CD4-positive, CD25-positive, alpha-beta regulatory T cell (primary cell): ENCODE data around the gene DLG5. TPM values are rescaled to one million over a fixed set of nuclear protein-coding genes. Genes with fewer than 3 reads are reported as not detected.

ENCODE experiments used
- ATAC-seq, 2 donors: fragments of 150-1000 bp; cut with Tn5 transposase; one replicate each; pipeline ENCODE4 v1.10.0; 2021; ENCODE audit warnings: low read depth in 2 of 2, moderate number of reproducible peaks in 2 of 2, moderate library complexity in 1 of 2
- DNase-seq, 3 donors: peaks; one replicate each; pipeline versions ENCODE4 v3.0.0 to v3.0.0-alpha.2; 2012 to 2022; ENCODE audit warnings: mixed read lengths in 1 of 3
- H3K27ac ChIP-seq: one replicate; pipeline ENCODE4 v1.7.0; 2013; ENCODE audit warnings: mild to moderate bottlenecking, low read length; ENCODE audit not compliant: insufficient read depth, poor library complexity, severe bottlenecking
- H3K27me3 ChIP-seq: one replicate; pipeline ENCODE4 v1.7.0; 2013; ENCODE audit warnings: low read length; ENCODE audit not compliant: control insufficient read depth, insufficient read depth
- H3K36me3 ChIP-seq: one replicate; pipeline ENCODE4 v1.7.0; 2013; ENCODE audit warnings: mild to moderate bottlenecking, low read length, moderate library complexity; ENCODE audit not compliant: control insufficient read depth, insufficient read depth
- H3K4me1 ChIP-seq: 2 replicates; pipeline ENCODE4 v1.7.0; 2013; ENCODE audit warnings: mild to moderate bottlenecking, low read length; ENCODE audit not compliant: insufficient read depth, control insufficient read depth, poor library complexity, severe bottlenecking
- H3K4me3 ChIP-seq: one replicate; pipeline ENCODE4 v1.7.0; 2013; ENCODE audit warnings: low read depth, mild to moderate bottlenecking, low read length, moderate library complexity
- H3K9me3 ChIP-seq, 2 experiments: 1 replicate in 1 of 2; 2 replicates in 1 of 2; pipeline ENCODE4 v1.7.0; 2013; ENCODE audit warnings: low read length in 2 of 2, mild to moderate bottlenecking in 1 of 2, moderate library complexity in 1 of 2; ENCODE audit not compliant: control insufficient read depth in 2 of 2
- H3K27ac Mint-ChIP-seq, 3 donors: one replicate each; pipeline ENCODE4 v1.8.0; 2020 to 2022; ENCODE audit warnings: mild to moderate bottlenecking in 3 of 3, mixed read lengths in 3 of 3, moderate library complexity in 2 of 3
- H3K27me3 Mint-ChIP-seq: one replicate; pipeline ENCODE4 v1.8.0; 2022; ENCODE audit warnings: mild to moderate bottlenecking, mixed read lengths
- H3K36me3 Mint-ChIP-seq: one replicate; pipeline ENCODE4 v1.8.0; 2020; ENCODE audit warnings: mixed read lengths
- H3K4me1 Mint-ChIP-seq, 4 donors: one replicate each; pipeline ENCODE4 v1.8.0; 2020 to 2022; ENCODE audit warnings: mixed read lengths in 4 of 4, mild to moderate bottlenecking in 1 of 4
- H3K4me3 Mint-ChIP-seq, 4 donors: one replicate each; pipeline ENCODE4 v1.8.0; 2020 to 2022; ENCODE audit warnings: mild to moderate bottlenecking in 4 of 4, mixed read lengths in 4 of 4, moderate library complexity in 3 of 4
- H3K9me3 Mint-ChIP-seq, 7 donors: one replicate each; pipeline ENCODE4 v1.8.0; 2020 to 2022; ENCODE audit warnings: mixed read lengths in 7 of 7, mild to moderate bottlenecking in 3 of 7, moderate library complexity in 2 of 7
- polyA plus RNA-seq, 4 donors: library from polyadenylated mRNA; unstranded; fragments of 300-500 nt; fragmentation: Illumina TruSeq; gene quantifications; one replicate each; pipeline ENCODE4 v1.2.3, GENCODE V29; 2021
- total RNA-seq: library from RNA; stranded (reverse); gene quantifications from one replicate; pipeline ENCODE4 v1.2.3, GENCODE V29; 2022

DLG5 gene
- total and polyA plus RNA-seq, 5 donors from 2014 or later = 0.06 to 3.7 (median 0.14) TPM; not detected in 1

GRCh38 chr10:77859200-77859864 is 67.2 kb downstream of the DLG5 start:
- H3K4me1 Mint-ChIP-seq = peaks cover 0 to 1% (median 0%) of the 10 kb centered on the region in 4 donors
- H3K27me3 ChIP-seq = no peaks in the 10 kb centered on the region
- no peak overlapping the region for H3K4me3 ChIP-seq
- H3K9me3 Mint-ChIP-seq = no peaks in the 10 kb centered on the region
- H3K27ac ChIP-seq = no peak overlapping the region
- no peaks in the 10 kb centered on the region for H3K36me3 Mint-ChIP-seq
- H3K27ac Mint-ChIP-seq = no peak overlapping the region
- ATAC-seq (no peak), DNase-seq (no peak)
- no peak overlapping the region for H3K4me3 Mint-ChIP-seq
- no peaks in the 10 kb centered on the region for H3K9me3 ChIP-seq
- H3K36me3 ChIP-seq = no peaks in the 10 kb centered on the region
- H3K4me1 ChIP-seq = no peaks in the 10 kb centered on the region
- no peaks in the 10 kb centered on the region for H3K27me3 Mint-ChIP-seq

- no peak for ATAC-seq
Observed at GRCh38 chr10:77857272-77857671, 69.3 kb downstream of the DLG5 start.

GRCh38 chr10:77856566-77856965 is 70.0 kb downstream of the DLG5 start:
- H3K9me3 Mint-ChIP-seq = no peaks in the 10 kb centered on the region
- H3K27ac Mint-ChIP-seq = no peak overlapping the region
- peaks cover 0 to 1% (median 0%) of the 10 kb centered on the region in 4 donors for H3K4me1 Mint-ChIP-seq
- no peaks in the 10 kb centered on the region for H3K27me3 ChIP-seq
- no peak overlapping the region for H3K27ac ChIP-seq
- no peaks in the 10 kb centered on the region for H3K9me3 ChIP-seq
- DNase-seq (no peak), ATAC-seq (no peak)
- no peak overlapping the region for H3K4me3 ChIP-seq
- H3K4me3 Mint-ChIP-seq = no peak overlapping the region
- no peaks in the 10 kb centered on the region for H3K4me1 ChIP-seq
- no peaks in the 10 kb centered on the region for H3K27me3 Mint-ChIP-seq
- H3K36me3 ChIP-seq = no peaks in the 10 kb centered on the region
- H3K36me3 Mint-ChIP-seq = no peaks in the 10 kb centered on the region

More at GRCh38 chr10:77857272-77857671, 69.3 kb downstream of the DLG5 start:
- Histone ChIP-seq H3K27ac (no peak overlapping the region), H3K4me1 (no peaks in the 10 kb centered on the region), H3K36me3 (no peaks in the 10 kb centered on the region), H3K4me3 (no peak overlapping the region), H3K27me3 (no peaks in the 10 kb centered on the region), H3K9me3 (no peaks in the 10 kb centered on the region)
- peaks cover 0 to 1% (median 0%) of the 10 kb centered on the region in 4 donors for H3K4me1 Mint-ChIP-seq
- no peak for DNase-seq
- no peaks in the 10 kb centered on the region for H3K9me3 Mint-ChIP-seq
- H3K27ac Mint-ChIP-seq = no peak overlapping the region
- H3K36me3 Mint-ChIP-seq = no peaks in the 10 kb centered on the region
- no peak overlapping the region for H3K4me3 Mint-ChIP-seq
- no peaks in the 10 kb centered on the region for H3K27me3 Mint-ChIP-seq

GRCh38 chr10:77855404-77856155 is 71.0 kb downstream of the DLG5 start:
- H3K36me3 Mint-ChIP-seq = no peaks in the 10 kb centered on the region
- Histone ChIP-seq H3K36me3 (no peaks in the 10 kb centered on the region), H3K4me1 (no peaks in the 10 kb centered on the region), H3K27ac (no peak overlapping the region), H3K27me3 (no peaks in the 10 kb centered on the region), H3K4me3 (no peak overlapping the region), H3K9me3 (no peaks in the 10 kb centered on the region)
- peaks cover 0 to 1% (median 0%) of the 10 kb centered on the region in 4 donors for H3K4me1 Mint-ChIP-seq
- DNase-seq (no peak), ATAC-seq (no peak)
- no peak overlapping the region for H3K4me3 Mint-ChIP-seq
- no peak overlapping the region for H3K27ac Mint-ChIP-seq
- H3K9me3 Mint-ChIP-seq = no peaks in the 10 kb centered on the region
- no peaks in the 10 kb centered on the region for H3K27me3 Mint-ChIP-seq

- no peaks in the 10 kb centered on the region for H3K36me3 ChIP-seq
Observed at GRCh38 chr10:77854115-77854514, 72.4 kb downstream of the DLG5 start.

GRCh38 chr10:77853256-77853655 is 73.3 kb downstream of the DLG5 start:
- no peak overlapping the region for H3K27ac Mint-ChIP-seq
- DNase-seq (no peak), ATAC-seq (no peak)
- no peak overlapping the region for H3K27ac ChIP-seq
- no peak overlapping the region for H3K4me3 ChIP-seq
- no peaks in the 10 kb centered on the region for H3K4me1 Mint-ChIP-seq
- no peaks in the 10 kb centered on the region for H3K9me3 ChIP-seq
- no peaks in the 10 kb centered on the region for H3K27me3 Mint-ChIP-seq
- peaks cover 4% of the 10 kb centered on the region for H3K36me3 Mint-ChIP-seq
- no peaks in the 10 kb centered on the region for H3K9me3 Mint-ChIP-seq
- H3K4me3 Mint-ChIP-seq = no peak overlapping the region
- H3K4me1 ChIP-seq = no peaks in the 10 kb centered on the region
- H3K36me3 ChIP-seq = no peaks in the 10 kb centered on the region
- H3K27me3 ChIP-seq = no peaks in the 10 kb centered on the region

More at GRCh38 chr10:77854115-77854514, 72.4 kb downstream of the DLG5 start:
- DNase-seq (no peak), ATAC-seq (no peak)
- Histone ChIP-seq H3K4me1 (no peaks in the 10 kb centered on the region), H3K27ac (no peak overlapping the region), H3K4me3 (no peak overlapping the region), H3K9me3 (no peaks in the 10 kb centered on the region), H3K27me3 (no peaks in the 10 kb centered on the region)
- H3K27me3 Mint-ChIP-seq = no peaks in the 10 kb centered on the region
- H3K4me1 Mint-ChIP-seq = no peaks in the 10 kb centered on the region
- H3K36me3 Mint-ChIP-seq = peaks cover 4% of the 10 kb centered on the region
- no peak overlapping the region for H3K27ac Mint-ChIP-seq
- H3K4me3 Mint-ChIP-seq = no peak overlapping the region
- H3K9me3 Mint-ChIP-seq = no peaks in the 10 kb centered on the region

- no peak overlapping the region for H3K4me3 ChIP-seq
- Mint-ChIP-seq H3K27me3 (no peaks in the 10 kb centered on the region), H3K4me1 (peaks cover 0 to 3% (median 0%) of the 10 kb centered on the region in 4 donors), H3K27ac (no peak overlapping the region), H3K4me3 (no peak overlapping the region), H3K9me3 (no peaks in the 10 kb centered on the region), H3K36me3 (peaks cover 4% of the 10 kb centered on the region)
- H3K36me3 ChIP-seq = no peaks in the 10 kb centered on the region
- no peaks in the 10 kb centered on the region for H3K9me3 ChIP-seq
- no peak overlapping the region for H3K27ac ChIP-seq
- no peaks in the 10 kb centered on the region for H3K27me3 ChIP-seq
- no peak for ATAC-seq
- H3K4me1 ChIP-seq = no peaks in the 10 kb centered on the region
- no peak for DNase-seq
Observed at GRCh38 chr10:77850620-77851231, 75.8 kb downstream of the DLG5 start.
